GM19463 (cell line): ENCODE results near the gene REL.
"Not testable (repeated sequence)": the region's sequence is repeated elsewhere in the genome, so short reads cannot be mapped to it uniquely, and the experiment has no call there.

Experiments
- ATAC-seq: cut with Tn5 transposase; IDR thresholded peaks from one replicate; pipeline ENCODE4 v1.9.1; 2021; ENCODE audit warnings: mild to moderate bottlenecking, moderate library complexity; ENCODE audit not compliant: unreplicated experiment

Gene REL

DNA sequence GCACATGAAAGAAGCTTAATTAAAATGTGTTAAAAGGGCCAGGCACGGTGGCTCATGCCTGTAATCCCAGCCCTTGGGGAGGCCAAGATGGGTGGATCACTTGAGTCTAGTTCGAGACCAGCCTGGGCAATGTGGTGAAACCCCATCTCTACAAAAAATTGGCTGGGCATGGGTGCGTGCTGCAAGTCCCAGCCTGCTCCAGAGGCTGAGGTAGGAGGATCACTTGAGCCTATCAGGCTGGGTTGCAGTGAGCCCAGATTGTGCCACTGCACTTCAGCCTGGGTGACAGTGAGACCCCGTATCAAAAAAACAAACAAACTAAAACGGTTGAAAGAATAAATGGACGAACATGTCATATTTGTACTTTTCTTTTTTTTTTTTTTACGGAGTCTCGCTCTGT, 26.0 kb downstream of the REL start:
- ATAC-seq = no peak

DNA sequence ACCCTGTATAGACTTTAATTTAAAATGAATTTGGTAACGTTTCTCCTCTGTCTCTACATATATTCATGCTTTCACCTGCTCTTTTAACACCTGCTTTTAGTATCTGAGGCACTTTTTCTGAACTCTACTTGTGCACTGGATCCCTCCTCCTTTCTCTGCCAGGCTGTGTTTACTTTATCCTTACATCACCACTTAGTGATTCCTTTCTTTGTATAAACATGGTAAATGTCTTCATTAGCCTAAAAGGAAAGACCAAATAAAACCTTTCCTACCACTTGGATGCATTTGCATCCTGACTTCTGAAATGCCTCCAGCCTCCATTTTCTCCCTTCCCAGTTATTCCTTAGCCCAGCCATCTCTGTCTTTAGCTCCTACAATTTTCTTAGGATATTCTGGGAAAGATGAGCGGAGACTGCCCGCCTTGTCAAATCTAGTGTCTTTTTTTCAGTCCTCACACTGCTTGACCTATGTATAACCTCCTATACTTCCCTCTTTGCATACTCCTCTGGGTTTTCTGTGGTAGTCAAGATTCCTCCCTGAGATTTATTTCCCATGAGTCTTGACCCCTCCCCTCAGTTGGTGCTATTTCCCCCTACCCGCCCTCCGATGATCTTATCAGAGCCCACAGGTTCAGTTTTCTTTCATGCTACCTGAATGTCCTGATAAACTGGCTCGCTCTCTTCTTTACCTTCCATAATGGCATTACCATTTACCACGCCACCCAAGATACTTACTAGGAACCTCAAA, 44.8 kb downstream of the REL start:
- ATAC-seq = no peak

GRCh38 chr2:60926741-60927552, 45.6 kb downstream of the REL start:
- no peak for ATAC-seq

GRCh38 chr2:60932061-60932460, 50.7 kb downstream of the REL start:
- ATAC-seq = not testable (repeated sequence)

DNA sequence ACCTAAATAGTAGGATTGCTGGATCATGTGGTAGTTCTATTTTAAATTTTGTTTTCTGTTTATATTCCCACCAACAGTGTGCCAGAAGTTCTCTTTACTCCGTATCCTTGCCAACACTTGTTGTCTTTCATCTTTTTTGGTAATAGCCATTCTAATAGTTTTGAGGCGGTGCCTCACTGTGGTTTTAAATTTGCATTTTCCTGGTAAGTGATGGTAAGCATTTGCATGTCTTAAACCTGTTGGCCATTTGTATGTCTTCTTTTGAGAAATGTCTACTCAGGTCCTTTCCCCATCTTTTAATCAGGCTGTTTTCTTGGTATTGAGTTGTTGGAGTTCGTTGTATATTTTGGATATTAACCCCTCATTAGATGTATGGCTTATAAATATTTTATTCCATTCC, 51.6 kb downstream of the REL start:
- no peak for ATAC-seq

- ATAC-seq = no peak
These were observed 52.9 kb downstream of the REL start for GRCh38 chr2:60934165-60934722.

GRCh38 chr2:60936757-60937156, 55.4 kb downstream of the REL start:
- no peak for ATAC-seq

DNA sequence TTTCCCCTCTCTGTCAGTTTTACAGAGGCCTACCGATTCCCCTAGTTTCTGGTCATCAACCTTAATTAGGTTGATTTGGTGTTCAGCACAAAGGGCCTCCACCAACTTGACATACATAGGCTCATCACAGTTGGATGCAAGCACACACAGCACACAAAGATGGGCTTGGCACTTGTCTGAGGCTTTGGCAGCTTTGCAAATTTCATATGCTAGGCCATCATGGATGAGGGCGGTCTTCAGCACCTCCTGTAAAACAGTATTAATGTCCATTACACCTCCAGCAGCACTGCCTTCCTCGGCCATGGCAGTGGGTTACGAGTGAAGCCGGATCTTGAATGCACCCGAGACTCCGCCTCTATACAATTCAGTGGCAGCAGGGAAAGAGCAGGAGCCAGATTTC, 56.9 kb downstream of the REL start:
- ATAC-seq = no peak

GRCh38 chr2:60939622-60940021, 58.2 kb downstream of the REL start:
- ATAC-seq = no peak

DNA sequence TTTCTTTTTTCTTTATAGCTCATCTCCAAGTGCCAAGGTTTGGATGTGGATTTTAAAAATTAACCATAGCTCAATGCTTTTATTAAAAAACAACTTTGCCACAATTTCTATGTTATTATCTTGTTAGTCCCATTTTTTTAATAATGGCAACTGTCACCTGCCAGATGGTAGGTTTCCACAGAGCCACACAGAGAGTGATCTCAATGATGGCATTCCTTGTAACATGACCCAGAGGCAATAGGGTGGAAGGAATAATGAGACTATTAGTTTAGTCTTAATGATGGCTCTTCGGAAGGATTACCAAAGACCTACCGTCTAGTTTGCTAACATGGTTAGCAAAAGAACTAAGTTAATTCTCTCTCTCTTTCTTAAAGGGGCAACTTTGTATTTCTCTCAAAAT, 64.0 kb downstream of the REL start:
- no peak for ATAC-seq

GRCh38 chr2:60947056-60947455, 65.7 kb downstream of the REL start:
- ATAC-seq = no peak

DNA sequence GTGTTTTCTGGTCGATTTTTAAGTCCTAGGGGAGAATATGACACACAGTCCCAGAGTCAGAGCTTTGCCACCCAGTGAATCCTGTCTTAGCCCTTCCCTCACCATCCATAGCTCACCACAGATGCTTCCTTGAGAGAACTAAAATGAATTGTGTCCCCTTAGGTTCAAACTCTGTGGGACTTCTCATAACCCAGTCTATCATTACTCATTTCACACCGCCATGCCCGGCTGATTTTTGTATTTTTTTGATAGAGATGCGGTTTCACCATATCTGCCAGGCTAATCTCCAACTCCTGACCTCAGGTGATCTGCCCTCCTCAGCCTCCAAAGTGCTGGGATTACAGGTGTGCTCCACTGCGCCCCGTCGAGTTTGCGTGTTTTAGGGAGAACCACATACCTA, 66.8 kb downstream of the REL start:
- ATAC-seq = no peak

GRCh38 chr2:60948926-60949579, 67.7 kb downstream of the REL start:
- ATAC-seq = no peak

DNA sequence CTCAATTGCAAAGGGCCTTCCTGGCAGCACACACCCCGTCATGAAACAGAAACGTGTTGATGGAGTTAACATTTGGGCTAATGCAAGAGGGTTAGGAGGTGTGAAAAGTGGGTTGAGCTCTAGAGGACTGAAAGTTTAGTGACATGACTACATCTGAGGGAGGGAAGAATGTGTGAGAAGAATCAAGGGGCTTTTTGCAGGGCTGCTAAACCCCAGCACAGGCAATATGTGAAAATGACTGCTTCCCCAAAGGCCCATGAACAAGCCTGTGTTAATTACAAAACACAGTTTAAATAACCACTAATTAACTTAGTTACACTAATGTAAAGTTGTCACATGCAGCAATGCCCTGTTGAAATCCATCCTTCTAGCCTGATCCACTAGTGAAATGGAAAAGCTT, 72.8 kb downstream of the REL start:
- peak; percentile 78 for ATAC-seq

GRCh38 chr2:60957224-60957623, 75.8 kb downstream of the REL start:
- ATAC-seq = no peak

DNA sequence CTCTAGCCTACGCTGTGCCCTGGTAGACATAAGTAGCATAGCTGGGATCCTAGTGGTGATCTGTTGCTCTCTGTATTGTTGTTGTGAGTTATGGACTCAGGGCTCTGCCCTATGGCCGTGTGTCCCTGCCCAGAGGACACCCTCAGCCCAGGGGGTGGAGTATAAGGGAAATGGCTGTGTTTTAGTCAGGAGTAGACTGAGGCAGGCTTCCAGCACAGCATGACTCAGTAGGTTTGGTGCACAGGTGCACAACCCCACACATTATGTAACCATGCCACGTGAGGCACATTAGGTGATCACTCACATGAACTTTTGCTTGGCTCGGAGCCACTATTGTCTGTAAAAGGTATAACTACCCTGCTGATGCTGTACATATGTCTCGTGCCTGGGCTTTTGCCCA, 76.3 kb downstream of the REL start:
- ATAC-seq = no peak

GRCh38 chr2:60958361-60958760, 77.0 kb downstream of the REL start:
- ATAC-seq = no peak

DNA sequence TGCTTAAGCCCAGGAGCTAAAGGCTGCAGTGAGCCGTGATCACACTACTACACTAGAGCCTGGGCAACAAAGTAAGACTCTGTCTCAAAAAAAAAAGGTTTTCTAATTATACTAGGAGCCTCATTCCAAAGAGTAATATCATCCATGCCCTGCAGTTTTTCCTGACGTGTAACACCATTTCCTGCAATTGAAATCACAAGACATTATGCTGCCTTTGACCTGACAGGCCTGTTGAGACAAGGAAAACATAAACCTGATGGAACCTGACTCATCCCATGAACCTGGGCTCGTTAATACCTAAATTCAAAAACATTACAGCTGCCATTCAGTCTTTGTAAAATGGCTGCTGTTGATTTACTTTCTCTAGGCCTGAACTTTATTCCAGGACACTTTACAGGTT, 77.4 kb downstream of the REL start:
- ATAC-seq = no peak

DNA sequence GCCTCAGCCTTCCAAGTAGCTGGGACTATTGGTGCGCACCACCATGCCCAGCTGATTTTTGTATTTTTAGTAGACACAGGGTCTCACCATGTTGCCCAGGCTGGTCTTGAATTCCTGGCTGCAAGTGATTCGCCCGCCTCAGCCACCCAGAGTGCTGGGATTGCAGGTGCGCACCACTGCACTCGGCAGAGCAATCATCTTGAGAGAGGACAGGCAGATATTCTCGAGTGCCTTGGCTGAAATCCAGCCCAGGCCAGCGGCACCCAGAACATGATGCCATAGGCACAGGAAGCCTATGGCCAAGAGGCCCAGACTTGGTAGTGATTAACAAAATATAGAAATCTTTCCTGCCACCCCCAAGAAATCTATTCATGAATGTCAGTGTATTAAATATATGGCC, 78.1 kb downstream of the REL start:
- no peak for ATAC-seq

- no peak for ATAC-seq
These were observed 79.3 kb downstream of the REL start for GRCh38 chr2:60960706-60961105.

DNA sequence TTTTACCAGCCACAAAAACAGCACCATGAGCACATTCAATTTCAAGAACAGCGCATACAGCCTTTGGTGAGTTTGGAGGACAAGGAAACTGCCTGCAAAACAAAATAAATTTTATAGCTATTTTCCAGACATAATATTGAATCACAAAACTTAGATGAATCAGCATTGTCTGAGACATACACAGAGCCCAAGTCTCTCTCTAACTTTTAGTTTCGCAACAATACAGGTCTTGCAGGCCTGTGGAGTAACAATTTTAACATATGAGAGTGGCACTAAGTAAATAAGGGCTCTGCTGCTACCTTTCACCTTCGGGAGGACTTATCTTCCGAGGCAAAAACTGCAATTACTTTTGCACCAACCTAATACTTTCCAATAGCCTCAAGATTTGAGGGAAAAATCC, 80.1 kb downstream of the REL start:
- ATAC-seq = no peak

GRCh38 chr2:60962528-60962927, 81.2 kb downstream of the REL start:
- ATAC-seq = no peak
